IgD-negative memory B cell (primary cell): ENCODE measurements around the gene LARP1B. TPM values are rescaled to one million over a fixed set of nuclear protein-coding genes. Genes with fewer than 3 reads are reported as not detected.
A peak's percentile ranks its signal among the peaks of the same experiment; 100 is the strongest.
"Not testable (repeated sequence)": the region's sequence is repeated elsewhere in the genome, so short reads cannot be mapped to it uniquely, and the experiment has no call there.

Source experiments
- H3K27ac Mint-ChIP-seq, 3 donors: one replicate each; pipeline ENCODE4 v1.8.0; 2020 to 2022; ENCODE audit warnings: mild to moderate bottlenecking in 3 of 3, mixed read lengths in 3 of 3, moderate library complexity in 1 of 3
- H3K27me3 Mint-ChIP-seq: one replicate; pipeline ENCODE4 v1.8.0; 2021; ENCODE audit warnings: mixed read lengths
- H3K36me3 Mint-ChIP-seq: one replicate; pipeline ENCODE4 v1.8.0; 2020; ENCODE audit warnings: mild to moderate bottlenecking, mixed read lengths
- H3K4me1 Mint-ChIP-seq, 3 donors: one replicate each; pipeline ENCODE4 v1.8.0; 2020 to 2022; ENCODE audit warnings: mixed read lengths in 3 of 3, mild to moderate bottlenecking in 1 of 3
- H3K4me3 Mint-ChIP-seq, 4 donors: one replicate each; pipeline ENCODE4 v1.8.0; 2020 to 2022; ENCODE audit warnings: mild to moderate bottlenecking in 4 of 4, mixed read lengths in 4 of 4, moderate library complexity in 3 of 4
- H3K9me3 Mint-ChIP-seq, 3 donors: one replicate each; pipeline ENCODE4 v1.8.0; 2020 to 2021; ENCODE audit warnings: mixed read lengths in 3 of 3, mild to moderate bottlenecking in 1 of 3
- polyA plus RNA-seq: library from polyadenylated mRNA; unstranded; fragments of 300-500 nt; fragmentation: Illumina TruSeq; gene quantifications from one replicate; pipeline ENCODE4 v1.2.3, GENCODE V29; 2021

Gene LARP1B
- polyA plus RNA-seq, 1 donor from 2014 or later = 3.6 TPM

DNA sequence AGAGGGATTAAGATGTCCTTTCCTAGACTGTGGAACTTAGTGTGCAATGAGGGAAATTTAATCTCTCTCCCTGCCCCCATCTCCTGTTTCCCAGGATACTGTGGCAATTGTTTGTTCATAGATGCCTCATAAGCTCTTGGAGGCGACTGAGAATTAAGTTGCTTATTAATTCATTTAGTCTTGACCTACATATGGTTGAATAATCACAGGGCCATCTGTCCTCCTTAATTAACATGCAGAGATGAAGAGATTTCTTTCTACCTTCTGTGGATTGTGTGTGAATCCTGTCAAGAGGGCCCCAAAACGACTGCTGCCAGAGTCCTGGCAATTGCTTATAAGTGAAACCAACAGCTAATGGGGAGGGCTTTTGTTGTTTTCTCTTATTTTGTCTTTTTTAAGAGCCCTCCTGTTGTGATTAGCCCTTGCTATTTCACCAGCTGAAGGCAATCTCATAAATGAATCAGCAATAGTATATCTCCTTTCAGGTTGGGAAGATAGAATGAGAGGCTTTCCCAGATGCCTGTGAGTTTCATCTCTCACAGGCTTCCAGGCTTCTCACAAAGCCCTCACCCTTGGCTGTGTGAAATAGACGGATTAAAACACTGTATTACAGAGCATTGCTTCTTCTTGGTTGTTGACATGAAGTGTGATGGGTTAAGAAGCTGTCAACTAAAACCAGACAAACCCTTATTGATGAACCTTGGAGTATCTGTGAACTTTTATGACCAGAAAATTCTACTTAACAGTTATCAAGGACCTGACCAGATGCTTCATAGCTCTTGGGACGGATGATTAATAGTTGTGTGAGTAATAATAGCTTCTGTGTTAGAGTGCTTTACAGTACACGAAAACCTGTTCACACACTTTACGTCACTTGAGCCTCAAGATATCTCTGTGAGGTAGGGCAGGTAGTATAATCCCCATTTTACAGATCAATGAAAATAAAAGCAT, 168.0 kb downstream of the LARP1B start:
- Mint-ChIP-seq H3K27ac (no peak overlapping the region), H3K27me3 (no peaks in the 10 kb centered on the region), H3K4me1 (no peaks in the 10 kb centered on the region), H3K4me3 (no peak overlapping the region), H3K9me3 (peaks cover 0 to 2% (median 0%) of the 10 kb centered on the region in 3 donors), H3K36me3 (no peaks in the 10 kb centered on the region)

- Mint-ChIP-seq H3K9me3 (peaks cover 0 to 6% (median 3%) of the 10 kb centered on the region in 3 donors), H3K4me1 (peaks cover 0 to 2% (median 0%) of the 10 kb centered on the region in 3 donors), H3K27me3 (no peaks in the 10 kb centered on the region), H3K27ac (no peak overlapping the region), H3K4me3 (no peak overlapping the region), H3K36me3 (no peaks in the 10 kb centered on the region)
Observed at GRCh38 chr4:128232719-128233118, 171.6 kb downstream of the LARP1B start.

DNA sequence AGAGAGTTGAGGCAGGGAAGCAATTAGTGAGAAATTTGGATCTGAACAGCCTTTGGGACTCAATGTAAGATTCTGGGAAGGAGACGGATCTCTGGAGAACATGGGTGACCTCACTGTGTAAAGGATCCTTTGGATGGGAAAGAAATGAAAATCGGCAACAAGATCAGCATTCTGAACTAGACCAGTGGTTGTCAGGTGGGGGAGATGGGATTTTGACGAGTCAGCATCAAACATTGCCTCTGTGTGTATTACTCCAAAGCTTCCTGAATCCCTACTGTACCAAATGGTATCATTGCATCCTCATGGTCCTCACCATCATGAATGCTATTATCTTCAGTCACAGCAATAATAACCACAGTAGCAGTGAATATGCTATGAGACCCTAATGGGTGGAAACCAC, 173.7 kb downstream of the LARP1B start:
- no peak overlapping the region for H3K27ac Mint-ChIP-seq
- no peaks in the 10 kb centered on the region for H3K36me3 Mint-ChIP-seq
- H3K4me3 Mint-ChIP-seq = no peak overlapping the region
- peaks cover 0 to 2% (median 0%) of the 10 kb centered on the region in 3 donors for H3K4me1 Mint-ChIP-seq
- peaks cover 0 to 4% (median 3%) of the 10 kb centered on the region in 3 donors for H3K9me3 Mint-ChIP-seq
- H3K27me3 Mint-ChIP-seq = no peaks in the 10 kb centered on the region

DNA sequence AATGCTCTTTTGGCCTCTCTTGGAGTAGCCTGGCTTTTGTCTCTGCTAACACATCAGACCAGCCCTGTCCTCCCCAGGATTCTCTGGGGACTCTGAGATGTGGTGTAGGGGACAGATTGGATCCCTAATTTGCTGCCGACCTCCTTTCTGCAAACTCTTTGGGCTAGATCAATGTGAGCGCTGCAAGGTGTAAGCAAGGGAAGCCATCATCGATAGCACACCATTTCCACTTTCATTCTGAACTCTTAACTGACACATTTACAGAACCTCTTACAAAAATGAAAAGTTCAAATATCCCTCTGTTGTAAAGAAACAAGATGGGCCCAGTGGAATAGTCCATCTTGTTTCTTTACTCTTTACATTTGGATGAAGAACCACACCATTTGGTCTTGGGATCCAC, 179.9 kb downstream of the LARP1B start:
- peaks cover 3% of the 10 kb centered on the region for H3K27me3 Mint-ChIP-seq
- H3K4me3 Mint-ChIP-seq = no peak overlapping the region
- no peaks in the 10 kb centered on the region for H3K4me1 Mint-ChIP-seq
- H3K27ac Mint-ChIP-seq = no peak overlapping the region
- no peaks in the 10 kb centered on the region for H3K36me3 Mint-ChIP-seq
- peaks cover 0 to 4% (median 2%) of the 10 kb centered on the region in 3 donors for H3K9me3 Mint-ChIP-seq

DNA sequence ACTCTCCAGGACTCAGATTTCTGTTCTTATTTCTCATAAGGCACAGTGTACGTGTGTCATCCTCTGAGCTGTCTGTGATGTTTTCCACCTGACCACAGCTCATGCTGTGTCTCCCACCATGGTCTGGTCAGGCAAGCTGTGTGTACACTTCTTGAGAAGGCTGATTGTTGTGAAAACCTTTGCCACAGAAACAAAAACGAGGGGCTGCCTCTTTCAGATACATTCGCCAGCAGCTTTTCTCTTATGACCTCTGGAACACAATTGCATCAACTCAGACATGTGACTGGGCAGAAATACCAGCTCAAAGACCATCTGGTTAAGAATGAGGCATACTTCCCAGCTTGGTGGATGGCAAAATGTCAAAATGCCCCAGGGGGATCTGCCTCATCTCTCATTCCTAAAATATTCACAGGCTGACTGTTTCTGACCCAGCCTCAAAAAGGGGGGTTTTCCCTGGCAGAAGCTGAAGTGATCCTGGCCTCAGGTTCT, 180.4 kb downstream of the LARP1B start:
- H3K9me3 Mint-ChIP-seq = peaks cover 0 to 6% (median 2%) of the 10 kb centered on the region in 3 donors
- no peak overlapping the region for H3K27ac Mint-ChIP-seq
- H3K36me3 Mint-ChIP-seq = no peaks in the 10 kb centered on the region
- H3K27me3 Mint-ChIP-seq = peaks cover 3% of the 10 kb centered on the region
- no peak overlapping the region for H3K4me3 Mint-ChIP-seq
- no peaks in the 10 kb centered on the region for H3K4me1 Mint-ChIP-seq

GRCh38 chr4:128241981-128242380, 180.9 kb downstream of the LARP1B start:
- Mint-ChIP-seq H3K27me3 (peaks cover 3% of the 10 kb centered on the region), H3K27ac (no peak overlapping the region), H3K4me3 (no peak overlapping the region), H3K36me3 (peaks cover 1% of the 10 kb centered on the region), H3K9me3 (peaks cover 0 to 6% (median 2%) of the 10 kb centered on the region in 3 donors), H3K4me1 (no peaks in the 10 kb centered on the region)

- Mint-ChIP-seq H3K9me3 (peaks cover 0 to 8% (median 2%) of the 10 kb centered on the region in 3 donors), H3K4me3 (no peak overlapping the region), H3K36me3 (peaks cover 1% of the 10 kb centered on the region), H3K27me3 (peaks cover 3% of the 10 kb centered on the region), H3K27ac (no peak overlapping the region), H3K4me1 (no peaks in the 10 kb centered on the region)
Observed at GRCh38 chr4:128242601-128243000, 181.5 kb downstream of the LARP1B start.

DNA sequence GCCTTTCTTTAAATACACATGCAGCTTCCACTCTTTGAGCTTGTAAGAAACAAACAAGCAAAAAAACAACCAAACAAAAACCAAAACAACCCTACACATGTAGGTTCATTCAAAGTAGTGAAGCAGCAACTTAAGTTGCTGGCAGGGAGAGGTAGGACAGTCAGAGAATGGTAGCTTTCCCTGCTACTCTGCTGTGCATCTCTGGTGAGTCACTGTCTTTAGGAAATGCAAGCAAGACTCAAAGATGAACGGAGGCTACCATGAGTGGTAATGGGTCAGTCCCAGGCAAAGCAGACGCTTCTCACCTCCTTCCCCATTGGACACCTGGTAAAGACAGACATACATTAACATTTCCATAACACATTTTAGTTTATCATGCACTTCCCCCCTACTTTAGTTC, 183.3 kb downstream of the LARP1B start:
- Mint-ChIP-seq H3K4me3 (no peak overlapping the region), H3K9me3 (peaks cover 2 to 11% (median 4%) of the 10 kb centered on the region in 3 donors), H3K27me3 (peaks cover 3% of the 10 kb centered on the region), H3K4me1 (no peaks in the 10 kb centered on the region), H3K27ac (no peak overlapping the region), H3K36me3 (peaks cover 1% of the 10 kb centered on the region)

- not testable (repeated sequence) for H3K4me1 Mint-ChIP-seq, H3K36me3 Mint-ChIP-seq, H3K27me3 Mint-ChIP-seq, H3K27ac Mint-ChIP-seq
- H3K9me3 Mint-ChIP-seq = peaks cover 3 to 13% (median 4%) of the 10 kb centered on the region in 3 donors
- H3K4me3 Mint-ChIP-seq = peak overlapping the region in 1 of 4 donors; percentile 20
Observed at GRCh38 chr4:128245391-128245790, 184.3 kb downstream of the LARP1B start.

- Mint-ChIP-seq H3K36me3 (peaks cover 1% of the 10 kb centered on the region), H3K4me1 (peaks cover 0 to 2% (median 0%) of the 10 kb centered on the region in 3 donors), H3K9me3 (peaks cover 1 to 12% (median 4%) of the 10 kb centered on the region in 3 donors), H3K27ac (no peak overlapping the region), H3K27me3 (peaks cover 2% of the 10 kb centered on the region), H3K4me3 (no peak overlapping the region)
Observed at GRCh38 chr4:128247906-128248305, 186.8 kb downstream of the LARP1B start.

DNA sequence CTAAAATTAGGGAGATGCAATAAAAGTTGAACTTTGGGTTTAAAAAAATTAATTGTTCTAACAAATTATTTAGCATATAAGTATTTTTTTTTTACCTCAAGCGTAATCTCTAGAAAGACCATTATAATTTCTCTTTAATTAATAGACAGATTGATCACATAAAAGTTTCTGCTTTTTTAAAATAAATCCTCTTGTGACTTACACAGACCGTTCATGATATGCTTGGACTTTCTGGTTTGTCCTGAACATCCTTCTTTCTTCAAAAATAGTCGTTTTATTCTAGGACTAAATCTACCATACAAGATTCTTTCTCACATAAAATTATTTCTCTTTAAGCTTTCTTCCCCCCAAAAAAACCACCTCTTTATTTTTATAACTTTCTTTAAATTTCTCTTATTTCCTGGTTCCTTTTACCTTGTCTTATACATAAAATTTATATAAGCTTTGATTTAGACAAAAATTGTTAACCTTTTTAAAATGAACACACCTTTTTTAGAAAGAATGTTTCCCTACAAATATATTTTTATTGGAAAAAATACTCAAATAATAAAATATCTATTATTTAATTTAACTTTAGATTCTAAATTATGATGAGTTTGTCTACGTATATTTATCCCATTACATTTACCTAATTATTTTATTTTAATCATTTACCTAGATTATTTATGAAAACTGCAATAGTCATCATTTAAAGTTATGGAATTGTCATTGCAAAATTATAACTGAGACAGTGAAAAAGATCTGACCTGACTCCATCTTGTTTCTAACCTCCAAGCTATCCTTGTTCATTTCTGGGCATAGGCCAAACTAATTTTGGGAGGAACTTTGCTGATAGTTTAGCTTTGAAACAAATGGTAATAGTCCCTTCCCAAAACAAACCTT, 188.9 kb downstream of the LARP1B start:
- Mint-ChIP-seq H3K36me3 (peaks cover 1% of the 10 kb centered on the region), H3K27ac (no peak overlapping the region), H3K4me1 (peaks cover 0 to 2% (median 0%) of the 10 kb centered on the region in 3 donors), H3K27me3 (peaks cover 6% of the 10 kb centered on the region), H3K9me3 (peaks cover 1 to 14% (median 4%) of the 10 kb centered on the region in 3 donors), H3K4me3 (no peak overlapping the region)

DNA sequence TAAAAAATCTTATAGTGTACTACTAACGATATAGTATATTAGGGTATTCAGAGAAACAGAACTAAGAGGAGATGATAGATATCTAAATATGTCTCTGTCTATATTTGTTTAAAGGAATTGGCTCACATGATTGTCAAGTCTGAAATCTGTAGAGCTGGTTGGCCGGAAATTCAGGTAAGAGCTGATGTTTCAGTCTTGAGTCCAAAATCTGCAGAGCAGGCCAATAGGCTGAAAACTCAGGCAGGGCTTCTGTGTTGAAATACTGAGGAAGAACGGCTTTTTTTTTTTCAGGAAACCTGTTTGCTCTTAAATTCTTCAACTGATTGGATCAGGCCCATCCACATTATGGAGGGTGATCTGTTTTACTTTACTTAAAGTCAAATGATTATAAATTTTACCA, 194.8 kb downstream of the LARP1B start:
- peak overlapping the region in 1 of 3 donors; percentile 40 for H3K27ac Mint-ChIP-seq
- H3K36me3 Mint-ChIP-seq = no peaks in the 10 kb centered on the region

DNA sequence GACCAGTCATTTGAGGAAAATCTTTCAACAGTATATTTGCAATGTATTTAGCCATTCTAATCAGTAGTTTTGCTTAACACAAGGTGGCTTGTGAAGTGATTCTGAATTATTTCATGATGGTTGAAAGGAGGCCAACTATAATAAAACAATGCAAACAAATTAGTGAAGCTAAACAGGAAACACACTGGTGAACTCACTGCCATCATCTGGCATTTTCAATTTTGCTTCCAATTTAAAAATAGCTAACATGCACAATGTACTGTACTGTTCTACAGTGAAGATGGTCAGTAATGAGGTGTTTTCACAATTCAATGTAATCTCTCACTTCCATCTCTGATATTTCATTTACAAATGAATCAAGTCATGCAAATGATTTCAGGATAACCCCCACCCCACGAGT, 195.4 kb downstream of the LARP1B start:
- Mint-ChIP-seq H3K27ac (no peak overlapping the region), H3K27me3 (peaks cover 13% of the 10 kb centered on the region), H3K4me1 (peaks cover 0 to 2% (median 0%) of the 10 kb centered on the region in 3 donors), H3K9me3 (peaks cover 0 to 5% (median 0%) of the 10 kb centered on the region in 3 donors), H3K36me3 (no peaks in the 10 kb centered on the region), H3K4me3 (no peak overlapping the region)

More for the DNA sequence above, 194.8 kb downstream of the LARP1B start:
- Mint-ChIP-seq H3K4me1 (peaks cover 0 to 2% (median 0%) of the 10 kb centered on the region in 3 donors), H3K27me3 (peaks cover 13% of the 10 kb centered on the region), H3K9me3 (peaks cover 0 to 5% (median 0%) of the 10 kb centered on the region in 3 donors), H3K4me3 (no peak overlapping the region)

- not testable (repeated sequence) for H3K27ac Mint-ChIP-seq, H3K9me3 Mint-ChIP-seq, H3K4me3 Mint-ChIP-seq, H3K36me3 Mint-ChIP-seq, H3K4me1 Mint-ChIP-seq
- H3K27me3 Mint-ChIP-seq = peaks cover 13% of the 10 kb centered on the region
Observed at GRCh38 chr4:128258166-128258565, 197.1 kb downstream of the LARP1B start.

- H3K4me3 Mint-ChIP-seq, H3K27me3 Mint-ChIP-seq, H3K27ac Mint-ChIP-seq, H3K4me1 Mint-ChIP-seq, H3K36me3 Mint-ChIP-seq, H3K9me3 Mint-ChIP-seq: not testable (repeated sequence)
Observed at GRCh38 chr4:128259889-128260288, 198.8 kb downstream of the LARP1B start.
